Adrenal gland (tissue), 19 donors: Measurements from ENCODE around the gene TDO2. TPM values are rescaled to one million over a fixed set of nuclear protein-coding genes. Genes with fewer than 3 reads are reported as not detected.

Experiments
- DNase-seq, 7 donors: peaks; one replicate each; pipeline ENCODE4 v3.0.0-alpha.2; 2019 to 2020
- H3K27ac ChIP-seq, 5 donors: fragments of 200-600 bp; sonication (generic) in 4 of 5; 1 replicate in 3 of 5; 2 replicates in 2 of 5; pipeline versions ENCODE4 v1.5.1 to v1.8.0; 2016 to 2020; ENCODE audit warnings: mild to moderate bottlenecking in 1 of 5
- H3K27me3 ChIP-seq: fragments of 200-600 bp; 2 replicates; pipeline ENCODE4 v1.8.0; 2021
- H3K36me3 ChIP-seq, 2 donors: fragments of 200-600 bp; replicated peaks in 1 of 2; 1 replicate in 1 of 2; 2 replicates in 1 of 2; pipeline versions ENCODE4 v1.5.1 to v1.8.0; 2018 to 2022
- H3K4me1 ChIP-seq, 2 donors: fragments of 200-600 bp; replicated peaks in 1 of 2; 1 replicate in 1 of 2; 2 replicates in 1 of 2; pipeline versions ENCODE4 v1.5.1 to v1.8.0; 2018 to 2021
- H3K4me3 ChIP-seq, 4 donors: fragments of 200-600 bp; sonication (generic) in 3 of 4; one replicate each; pipeline ENCODE4 v1.5.1; 2016 to 2018
- H3K9me3 ChIP-seq, 3 donors: fragments of 200-600 bp; sonication (generic) in 1 of 3; replicated peaks in 1 of 3; 1 replicate in 2 of 3; 2 replicates in 1 of 3; pipeline versions ENCODE4 v1.5.1 to v1.8.0; 2016 to 2021
- CTCF ChIP-seq, 6 experiments: fragments of 450-650 bp in 4 of 6; fragments of 200-600 bp in 2 of 6; sonication (generic) in 1 of 6; IDR thresholded peaks; 1 replicate in 5 of 6; 2 replicates in 1 of 6; pipeline versions ENCODE4 v1.5.1 to v1.8.0; 2016 to 2021; ENCODE audit warnings: antibody characterized with exemption in 6 of 6, mild to moderate bottlenecking in 2 of 6, moderate library complexity in 1 of 6
- POLR2A ChIP-seq, 2 donors: fragments of 450-650 bp; IDR thresholded peaks; one replicate each; pipeline ENCODE4 v1.6.1; 2017; ENCODE audit warnings: antibody characterized with exemption in 2 of 2, mild to moderate bottlenecking in 2 of 2, moderate library complexity in 1 of 2
- WGBS, 4 donors: extraction: QIAGEN DNeasy Blood & Tissue Kit in 2 of 4; methylation state at CpG; one replicate each; pipeline versions ENCODE4 v1.1.5 to v1.1.7; 2013 to 2017; 5-methylcytosine and 5-hydroxymethylcytosine counted together
- intact Hi-C, 2 donors: fragments of 100-400 bp; cut with DNase I; formaldehyde crosslinking; loops; one replicate each; pipeline versions ENCODE4 v1.14.1 to v1.15.0; 2022 to 2023
- long read RNA-seq, 10 donors: library from polyadenylated mRNA in 3 of 10; unstranded in 2 of 10; stranded (forward) in 1 of 10; transcript quantifications; one replicate each; pipeline ENCODE4 v2.0.0 and lab custom pipeline, GENCODE V29; 2021 to 2026
- polyA plus RNA-seq, 3 donors: library from polyadenylated mRNA; stranded (reverse); fragments of 200-250 nt in 2 of 3; fragments of 350-450 nt in 1 of 3; fragmentation: Illumina TruSeq in 1 of 3; extraction: RNeasy Lipid Tissue Mini Kit (QIAGEN cat#74804) in 1 of 3; gene quantifications; one replicate each; pipeline ENCODE4 v1.2.3, GENCODE V29; 2013 to 2014
- total RNA-seq, 9 donors: library from RNA; depleted of rRNA in 4 of 9; stranded (reverse); fragments of >200 nt in 4 of 9; fragments of 120-200 nt in 1 of 9; fragmentation: NEBNext Ultra II Directional in 1 of 9; extraction: Animal tissue kit (Norgen Biotek cat#: 25700) in 1 of 9; gene quantifications; one replicate each; pipeline versions ENCODE4 v1.1.0 to v1.2.4, GENCODE V29; 2013 to 2023
- donor health status: healthy with polysubstance abuse.
- donor health status: Bipolar disorder and iron deficiency.
- donor health status: DM: yes; HTN: yes; CAD: no.
- donor health status: DM: no; HTN: no; CAD: no.
- donor health status: DM: no; HTN: no; CAD: no.
- donor health status: DM: yes; HTN: yes; CAD: no.

TDO2 gene
- total RNA-seq (1 to 10 TPM in 7 of 9 donors, under 1 TPM in 2; 0.56 to 9.8 (median 3.3) TPM), polyA plus RNA-seq (1 to 10 TPM; 1.7 to 9.3 (median 1.9) TPM)
- long read RNA-seq, donor 1, result 0 reads
- long read RNA-seq, donor 2, result 0 reads
- long read RNA-seq, donor 3, result 0 reads
- long read RNA-seq, donor 4, transcript TDO2-208 (12 exons, 1,701 nt), result major isoform, 7 of 7 reads
- long read RNA-seq, donor 4, partial matches to known transcripts, result 0 of 7 reads
- long read RNA-seq, donor 4, other reads (novel, unspliced or antisense), result 0 of 7 reads
- long read RNA-seq, donor 5, partial matches to known transcripts, result 0 of 3 reads
- long read RNA-seq, donor 5, other reads (novel, unspliced or antisense), result 2 of 3 reads
- long read RNA-seq, donor 6, result 0 reads
- long read RNA-seq, donor 7, partial matches to known transcripts, result 0 of 1 reads
- long read RNA-seq, donor 7, other reads (novel, unspliced or antisense), result 0 of 1 reads
- long read RNA-seq, donor 8, partial matches to known transcripts, result 5 of 7 reads
- long read RNA-seq, donor 8, other reads (novel, unspliced or antisense), result 0 of 7 reads
- long read RNA-seq, donor 9, result 0 reads
- long read RNA-seq, donor 10, partial matches to known transcripts, result 0 of 1 reads
- long read RNA-seq, donor 10, other reads (novel, unspliced or antisense), result 0 of 1 reads

DNA sequence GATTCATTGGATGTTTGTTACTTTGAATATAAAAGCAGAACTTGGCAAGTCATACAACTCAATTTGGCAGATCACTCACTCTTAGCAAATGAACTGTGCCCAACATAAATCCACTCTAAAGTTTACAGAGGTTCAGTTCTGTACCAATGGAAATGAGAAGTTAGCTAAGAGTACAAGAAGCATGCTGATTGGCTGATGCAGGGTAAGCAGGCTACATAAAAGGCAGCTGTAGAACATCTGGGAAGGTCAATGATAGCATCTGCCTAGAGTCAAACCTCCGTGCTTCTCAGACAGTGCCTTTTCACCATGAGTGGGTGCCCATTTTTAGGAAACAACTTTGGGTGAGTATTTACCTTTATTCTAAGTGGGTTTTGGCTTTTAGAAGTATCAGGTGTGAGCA is at the start of gene TDO2:
Gene TDO2, plus strand, starts transcription at position 244 of the 400 bp plus-strand sequence. Its CDS starts 63 bp downstream, at position 307.
- Histone ChIP-seq H3K4me1 (peaks cover 0 to 10% of the 10 kb centered on the region in 2 donors), H3K27me3 (no peaks in the 10 kb centered on the region), H3K4me3 (peak within 1 kb of the TSS in 1 of 4 donors; percentile 3), H3K36me3 (no peaks in the 10 kb centered on the region), H3K9me3 (no peaks in the 10 kb centered on the region), H3K27ac (no peak within 1 kb of the TSS)
- TF ChIP-seq POLR2A (IDR thresholded peaks at IDR 0.05) (no peak), CTCF (IDR thresholded peaks at IDR 0.05) (no peak)
- intact Hi-C loops, result no loop called here
- no peak for DNase-seq
- WGBS, 4 donors, result 56 to 67% (median 62%) methylated on average over 1 of the region's 1 CpG

DNA sequence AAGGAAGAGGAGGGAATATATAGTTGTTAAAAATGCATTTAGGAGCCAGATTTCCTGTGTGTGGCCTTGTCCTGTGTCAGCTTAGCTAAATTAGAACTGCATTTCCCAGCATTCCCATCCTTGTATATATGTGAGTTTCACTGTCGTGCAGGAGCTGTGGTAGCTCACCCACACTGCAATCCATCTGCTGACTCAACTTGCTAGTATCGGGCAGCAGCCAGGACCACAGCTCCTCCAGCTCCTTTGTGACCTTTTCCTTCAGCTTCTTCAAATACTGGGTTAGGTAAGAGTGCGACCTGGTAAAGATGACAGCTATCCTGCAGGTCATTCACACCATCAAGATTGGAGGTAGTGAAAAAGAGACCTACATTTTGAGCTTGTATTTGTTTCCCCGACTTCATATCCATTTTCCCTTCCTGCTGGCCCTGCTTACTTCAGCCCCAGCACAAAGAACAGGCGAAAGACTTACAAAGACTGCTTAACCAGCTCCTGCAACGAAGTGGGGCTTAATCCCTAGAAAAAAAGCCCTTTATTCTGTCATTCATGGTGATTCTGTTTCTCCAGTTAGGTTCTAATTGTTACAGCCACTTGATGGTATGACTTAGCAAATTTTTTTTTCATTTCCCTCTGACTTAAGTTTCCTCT is 48.8 kb upstream of the TDO2 start:
- 62 to 74% (median 69%) methylated on average over 6 of the region's 6 CpGs for WGBS, 4 donors
- intact Hi-C loops, result no loop called here

GRCh38 chr4:155855897-155856296 is 47.6 kb upstream of the TDO2 start:
- no peaks in the 10 kb centered on the region for H3K4me1 ChIP-seq
- no peak for DNase-seq
- 74 to 82% (median 79%) methylated on average over 2 of the region's 2 CpGs for WGBS, 4 donors
- intact Hi-C loops, result no loop called here
- H3K27ac ChIP-seq, result no peak overlapping the region
- H3K27me3 ChIP-seq, result no peaks in the 10 kb centered on the region
- H3K4me3 ChIP-seq, result no peak overlapping the region
- no peaks in the 10 kb centered on the region for H3K9me3 ChIP-seq
- H3K36me3 ChIP-seq, result no peaks in the 10 kb centered on the region
- TF ChIP-seq POLR2A (IDR thresholded peaks at IDR 0.05) (no peak), CTCF (IDR thresholded peaks at IDR 0.05) (no peak)

More for the DNA sequence above, 48.8 kb upstream of the TDO2 start:
- H3K4me1 ChIP-seq, result no peaks in the 10 kb centered on the region
- H3K4me3 ChIP-seq, result no peak overlapping the region
- no peak for DNase-seq
- H3K27me3 ChIP-seq, result no peaks in the 10 kb centered on the region
- H3K27ac ChIP-seq, result no peak overlapping the region
- TF ChIP-seq POLR2A (IDR thresholded peaks at IDR 0.05) (no peak), CTCF (IDR thresholded peaks at IDR 0.05) (no peak)
- no peaks in the 10 kb centered on the region for H3K9me3 ChIP-seq
- no peaks in the 10 kb centered on the region for H3K36me3 ChIP-seq

GRCh38 chr4:155866177-155866576 is 37.3 kb upstream of the TDO2 start, which contains the start of gene ASIC5:
ASIC5 (minus strand) TSS chr4:155866277; CDS start chr4:155866226, 51 bp downstream.
- no peak for DNase-seq
- H3K4me1 ChIP-seq, result no peaks in the 10 kb centered on the region
- intact Hi-C loops, result no loop called here
- no peaks in the 10 kb centered on the region for H3K27me3 ChIP-seq
- H3K4me3 ChIP-seq, result no peak within 1 kb of the TSS
- no peak within 1 kb of the TSS for H3K27ac ChIP-seq
- H3K9me3 ChIP-seq, result no peaks in the 10 kb centered on the region
- TF ChIP-seq CTCF (IDR thresholded peaks at IDR 0.05) (no peak), POLR2A (IDR thresholded peaks at IDR 0.05) (no peak)
- H3K36me3 ChIP-seq, result no peaks in the 10 kb centered on the region
- WGBS, 4 donors, result 0% methylated on average over 1 of the region's 1 CpG
